ENCODE results near the gene CSMD2.

The CSMD2 gene

DNA sequence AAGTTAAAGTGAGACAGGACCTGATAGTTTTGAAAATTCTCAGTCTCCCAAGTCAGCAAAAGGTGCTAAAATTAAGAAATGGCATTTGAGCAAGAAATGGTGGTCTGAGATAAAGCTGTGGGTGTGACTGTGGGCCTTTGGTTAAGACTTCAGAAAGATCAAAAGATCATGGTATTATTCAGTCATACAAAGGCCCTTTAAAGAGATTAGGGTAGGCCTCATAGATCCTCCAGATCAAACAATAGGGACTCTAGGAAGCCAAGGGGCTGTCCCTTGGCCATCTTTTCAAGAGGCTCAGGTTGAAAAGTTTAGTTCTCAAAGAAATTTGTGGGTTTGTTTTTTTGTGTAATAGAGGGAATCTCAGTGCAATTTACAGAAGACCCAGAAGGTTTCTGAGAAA is 292.8 kb downstream of the CSMD2 start:
- ChIA-PET POLR2A (no interaction called here), CTCF (no interaction called here)
- DNase-seq (ENCODE audit: extremely low spot score) = no peak
- TF ChIP-seq FOXK2 (IDR thresholded peaks at IDR 0.05) = no peak
- TF ChIP-seq NFRKB (IDR thresholded peaks at IDR 0.05) = no peak
- TF ChIP-seq CTBP1 (IDR thresholded peaks at IDR 0.05; ENCODE audit: borderline replicate concordance) = no peak
- TF ChIP-seq FOXM1 (IDR thresholded peaks at IDR 0.05; ENCODE audit: borderline replicate concordance) = no peak

DNA sequence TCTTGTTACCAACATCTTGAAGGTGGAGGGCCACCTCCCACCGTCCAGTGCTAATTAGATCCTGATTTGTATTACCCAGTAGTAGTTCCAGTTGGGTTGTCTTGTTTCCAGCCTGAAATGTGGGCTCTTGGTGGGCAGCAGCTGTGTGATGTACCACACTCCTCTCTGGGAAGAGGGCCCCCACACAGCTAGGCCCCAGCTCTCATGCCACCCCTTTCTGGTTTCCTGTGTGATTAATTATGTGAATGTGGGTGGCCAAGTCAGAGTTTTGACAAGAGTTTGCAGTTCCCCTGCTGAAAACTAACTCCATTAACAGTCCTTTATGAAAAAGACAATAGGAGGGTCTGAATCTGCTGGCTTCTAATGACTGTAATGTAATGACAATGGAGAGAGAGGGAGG is 297.3 kb downstream of the CSMD2 start:
- TF ChIP-seq FOXM1 (IDR thresholded peaks at IDR 0.05; ENCODE audit: borderline replicate concordance) (no peak), LEF1 (IDR thresholded peaks at IDR 0.05; ENCODE audit: borderline replicate concordance) (no peak), FOXK2 (IDR thresholded peaks at IDR 0.05) (no peak), ARNT (IDR thresholded peaks at IDR 0.05) (no peak), L3MBTL2 (conservative IDR thresholded peaks at IDR 0.05) (no peak), FOXA1 (IDR thresholded peaks at IDR 0.05) (no peak), TARDBP (IDR thresholded peaks at IDR 0.05) (no peak), BHLHE40 (IDR thresholded peaks at IDR 0.05; ENCODE audit: borderline replicate concordance) (no peak), HDGF (IDR thresholded peaks at IDR 0.05; ENCODE audit: borderline replicate concordance) (no peak), ELF4 (IDR thresholded peaks at IDR 0.05) (no peak), NFRKB (IDR thresholded peaks at IDR 0.05) (no peak)
- no peak for DNase-seq (ENCODE audit: extremely low spot score)
- POLR2A ChIA-PET = no interaction called here
- CTCF ChIA-PET = no interaction called here

DNA sequence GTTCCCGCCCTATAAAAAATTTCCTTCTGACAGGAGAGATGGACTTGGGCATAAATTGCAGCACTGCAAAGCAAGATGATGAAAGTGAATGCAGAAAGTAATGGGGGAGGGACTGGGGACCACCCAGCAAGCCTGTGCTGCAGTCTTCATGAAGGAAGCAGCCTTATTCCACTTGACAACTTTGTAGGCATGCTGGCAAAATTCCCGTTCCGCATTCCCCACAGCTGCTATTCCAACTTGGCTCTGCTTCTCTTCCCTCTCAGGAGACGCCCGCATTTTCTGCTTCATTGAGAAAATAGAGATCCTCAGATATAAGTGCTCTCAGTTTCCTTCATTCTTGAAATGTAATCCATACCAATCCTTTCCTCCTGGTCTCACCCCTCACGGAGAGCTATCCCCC is 298.7 kb downstream of the CSMD2 start:
- TF ChIP-seq SUZ12 (IDR thresholded peaks at IDR 0.05) = no peak
- TF ChIP-seq SP1 (IDR thresholded peaks at IDR 0.05) = no peak
- no peak for TF ChIP-seq FOXM1 (IDR thresholded peaks at IDR 0.05; ENCODE audit: borderline replicate concordance)
- no peak for TF ChIP-seq BHLHE40 (IDR thresholded peaks at IDR 0.05; ENCODE audit: borderline replicate concordance)
- TF ChIP-seq L3MBTL2 (conservative IDR thresholded peaks at IDR 0.05) = no peak
- TF ChIP-seq CTBP1 (IDR thresholded peaks at IDR 0.05; ENCODE audit: borderline replicate concordance) = no peak
- no peak for TF ChIP-seq TARDBP (IDR thresholded peaks at IDR 0.05)
- TF ChIP-seq, protein P1, sequence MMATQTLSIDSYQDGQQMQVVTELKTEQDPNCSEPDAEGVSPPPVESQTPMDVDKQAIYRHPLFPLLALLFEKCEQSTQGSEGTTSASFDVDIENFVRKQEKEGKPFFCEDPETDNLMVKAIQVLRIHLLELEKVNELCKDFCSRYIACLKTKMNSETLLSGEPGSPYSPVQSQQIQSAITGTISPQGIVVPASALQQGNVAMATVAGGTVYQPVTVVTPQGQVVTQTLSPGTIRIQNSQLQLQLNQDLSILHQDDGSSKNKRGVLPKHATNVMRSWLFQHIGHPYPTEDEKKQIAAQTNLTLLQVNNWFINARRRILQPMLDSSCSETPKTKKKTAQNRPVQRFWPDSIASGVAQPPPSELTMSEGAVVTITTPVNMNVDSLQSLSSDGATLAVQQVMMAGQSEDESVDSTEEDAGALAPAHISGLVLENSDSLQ (IDR thresholded peaks at IDR 0.05) = no peak
- no peak for TF ChIP-seq NFRKB (IDR thresholded peaks at IDR 0.05)
- TF ChIP-seq FOXA1 (IDR thresholded peaks at IDR 0.05) = no peak
- TF ChIP-seq LEF1 (IDR thresholded peaks at IDR 0.05; ENCODE audit: borderline replicate concordance) = no peak
- DNase-seq (ENCODE audit: extremely low spot score) = no peak
- CTCF ChIA-PET = no interaction called here
- POLR2A ChIA-PET = no interaction called here

DNA sequence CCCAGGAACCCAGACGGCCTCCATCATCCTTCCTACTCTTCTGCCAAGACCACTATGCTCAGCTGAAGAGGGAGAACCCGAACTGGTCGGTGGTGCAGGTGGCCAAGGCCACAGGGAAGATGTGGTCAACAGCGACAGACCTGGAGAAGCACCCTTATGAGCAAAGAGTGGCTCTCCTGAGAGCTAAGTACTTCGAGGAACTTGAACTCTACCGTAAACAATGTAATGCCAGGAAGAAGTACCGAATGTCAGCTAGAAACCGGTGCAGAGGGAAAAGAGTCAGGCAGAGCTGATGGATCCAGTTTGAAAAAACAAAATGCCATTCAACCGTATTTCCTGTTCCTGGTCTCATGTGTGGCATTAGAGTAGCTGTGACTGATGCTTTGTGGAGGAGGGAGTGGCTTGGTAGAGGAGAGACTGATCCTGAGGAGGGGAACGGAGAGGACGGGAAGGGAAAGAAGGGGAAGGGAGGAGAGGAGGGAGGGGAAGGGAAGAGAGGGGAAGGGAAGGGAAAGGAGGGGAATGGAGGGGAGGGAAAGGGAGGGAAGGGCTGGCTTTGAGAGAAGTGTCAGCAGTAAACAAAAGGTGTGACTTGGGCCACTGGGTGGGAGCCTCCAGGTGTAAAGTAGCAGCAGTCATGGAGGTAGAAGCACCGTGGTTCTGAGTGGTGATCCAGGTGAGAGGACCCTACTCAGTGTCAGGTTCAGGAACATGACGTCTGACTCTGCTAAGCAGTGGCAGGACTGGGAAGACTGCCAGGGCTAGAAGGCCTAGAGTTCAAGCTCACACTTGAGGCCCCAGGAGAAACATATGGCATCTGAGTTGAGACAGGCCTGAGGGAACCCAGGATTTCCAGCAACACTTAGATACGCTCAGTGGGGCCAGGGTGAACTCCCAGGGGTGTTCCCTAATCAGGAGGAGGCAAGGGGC is 300.3 kb downstream of the CSMD2 start:
- no peak for DNase-seq (ENCODE audit: extremely low spot score)
- CTCF ChIA-PET = no interaction called here
- POLR2A ChIA-PET = no interaction called here
- TF ChIP-seq NFRKB (IDR thresholded peaks at IDR 0.05) (no peak), LEF1 (IDR thresholded peaks at IDR 0.05; ENCODE audit: borderline replicate concordance) (no peak), SUZ12 (IDR thresholded peaks at IDR 0.05) (no peak), CTBP1 (IDR thresholded peaks at IDR 0.05; ENCODE audit: borderline replicate concordance) (no peak), ZNF384 (IDR thresholded peaks at IDR 0.05) (no peak), ELF4 (IDR thresholded peaks at IDR 0.05) (no peak), SP1 (IDR thresholded peaks at IDR 0.05) (no peak)
- TF ChIP-seq, protein P1 (IDR thresholded peaks at IDR 0.05) = no peak

DNA sequence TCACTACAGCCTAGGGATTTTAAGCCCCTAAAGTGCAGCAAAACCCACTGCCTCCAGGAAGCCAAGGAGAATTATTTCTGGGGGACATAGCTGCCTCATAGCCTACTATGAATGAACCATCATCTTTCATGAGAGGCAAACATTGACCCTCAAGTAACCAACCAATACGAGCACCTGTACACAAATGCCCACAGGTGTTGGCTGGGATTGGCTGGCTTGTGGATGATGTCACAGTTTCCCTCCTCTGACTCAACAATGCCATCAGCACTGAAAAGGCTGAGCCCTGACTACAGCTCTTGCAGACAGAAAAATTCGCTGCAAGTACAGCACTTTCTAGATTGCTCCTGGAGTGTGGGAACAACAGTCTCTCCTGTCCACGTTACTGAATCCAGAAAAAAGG is 301.3 kb downstream of the CSMD2 start, which contains the start of gene HMGB4:
TSS of gene HMGB4 (plus strand) at position 301 of the 400 bp plus-strand sequence. CDS start 113 bp downstream, outside the sequence.
- ChIA-PET CTCF (no interaction called here), POLR2A (no interaction called here)
- TF ChIP-seq HDGF (IDR thresholded peaks at IDR 0.05; ENCODE audit: borderline replicate concordance) (no peak), ZNF384 (IDR thresholded peaks at IDR 0.05) (no peak), SP1 (IDR thresholded peaks at IDR 0.05) (no peak), ARNT (IDR thresholded peaks at IDR 0.05) (no peak), CTBP1 (IDR thresholded peaks at IDR 0.05; ENCODE audit: borderline replicate concordance) (no peak), FOXM1 (IDR thresholded peaks at IDR 0.05; ENCODE audit: borderline replicate concordance) (no peak), FOXA1 (IDR thresholded peaks at IDR 0.05) (no peak)

DNA sequence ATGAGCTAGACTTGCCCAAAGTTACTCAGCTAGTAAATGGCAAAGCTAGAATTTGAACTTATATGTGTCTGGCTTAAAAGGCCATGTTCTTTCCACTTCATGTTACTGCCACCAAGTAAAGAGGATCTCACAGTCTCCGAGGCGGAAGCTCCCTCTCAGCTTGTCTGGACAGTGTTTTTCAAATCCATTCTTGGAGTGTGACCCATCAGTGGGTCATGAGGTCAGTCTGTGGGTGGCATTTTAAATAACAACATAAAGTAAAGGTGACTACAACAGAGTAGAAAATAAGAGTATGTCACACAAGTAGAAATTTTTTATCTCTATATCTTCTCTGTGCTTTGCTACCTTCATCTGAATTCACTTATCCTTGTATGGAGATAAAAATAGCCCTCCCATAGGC is 304.4 kb downstream of the CSMD2 start:
- POLR2A ChIA-PET = no interaction called here
- CTCF ChIA-PET = no interaction called here
- TF ChIP-seq ZNF384 (IDR thresholded peaks at IDR 0.05) (no peak), TARDBP (IDR thresholded peaks at IDR 0.05) (no peak), NFRKB (IDR thresholded peaks at IDR 0.05) (no peak), BHLHE40 (IDR thresholded peaks at IDR 0.05; ENCODE audit: borderline replicate concordance) (no peak), FOXM1 (IDR thresholded peaks at IDR 0.05; ENCODE audit: borderline replicate concordance) (no peak), ELF4 (IDR thresholded peaks at IDR 0.05) (no peak), ARNT (IDR thresholded peaks at IDR 0.05) (no peak), SP1 (IDR thresholded peaks at IDR 0.05) (no peak), HDGF (IDR thresholded peaks at IDR 0.05; ENCODE audit: borderline replicate concordance) (no peak), FOXK2 (IDR thresholded peaks at IDR 0.05) (no peak), LEF1 (IDR thresholded peaks at IDR 0.05; ENCODE audit: borderline replicate concordance) (no peak), L3MBTL2 (conservative IDR thresholded peaks at IDR 0.05) (no peak), FOXA1 (IDR thresholded peaks at IDR 0.05) (no peak), CTBP1 (IDR thresholded peaks at IDR 0.05; ENCODE audit: borderline replicate concordance) (no peak), SUZ12 (IDR thresholded peaks at IDR 0.05) (no peak)
- TF ChIP-seq, protein P1 (IDR thresholded peaks at IDR 0.05) = no peak
- DNase-seq (ENCODE audit: extremely low spot score) = no peak

More for the DNA sequence above, 301.3 kb downstream of the CSMD2 start, which contains the start of gene HMGB4:
- DNase-seq (ENCODE audit: extremely low spot score) = no peak

Measured in HEK293T (cell line).